Measurements from ENCODE around the gene PAK2. TPM values are rescaled to one million over a fixed set of nuclear protein-coding genes. Genes with fewer than 3 reads are reported as not detected.
"Not testable (repeated sequence)": the region's sequence is repeated elsewhere in the genome, so short reads cannot be mapped to it uniquely, and the experiment has no call there.

Gene PAK2
- total and polyA plus RNA-seq, 4 experiments from 2014 or later: 29.1 to 97.4 (median 59.9) TPM

DNA sequence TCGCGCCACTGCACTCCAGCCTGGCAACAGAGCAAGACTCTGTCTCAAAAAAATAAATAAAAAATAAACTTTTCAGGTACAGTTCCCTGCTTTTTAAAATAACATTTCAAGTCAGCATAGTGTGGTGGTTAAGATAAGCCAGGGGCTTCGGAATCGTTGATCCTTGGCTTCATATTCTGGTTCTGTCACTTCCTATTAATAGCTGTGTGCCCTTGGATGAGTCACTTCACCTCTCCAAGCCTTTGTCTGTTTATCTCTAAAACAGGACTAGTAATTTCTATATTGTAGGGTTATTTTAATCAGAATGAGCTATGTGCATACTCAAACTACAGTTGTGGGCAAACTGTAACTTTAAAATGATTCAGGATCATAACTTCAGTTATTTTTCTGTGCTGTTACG is 74.2 kb downstream of the PAK2 start:
- H3K9me3 Mint-ChIP-seq: no peaks in the 10 kb centered on the region
- peaks cover 28 to 63% of the 10 kb centered on the region in 2 donors for H3K36me3 Mint-ChIP-seq
- no peak for DNase-seq
- H3K4me1 Mint-ChIP-seq: peaks cover 0 to 1% (median 0%) of the 10 kb centered on the region in 4 donors
- H3K9me3 ChIP-seq (ENCODE audit: control insufficient read depth in 1 of 2, low read length in 2 of 2): no peaks in the 10 kb centered on the region
- H3K4me3 ChIP-seq (ENCODE audit: low read length in 2 of 2): no peak overlapping the region
- no peaks in the 10 kb centered on the region for H3K27me3 Mint-ChIP-seq
- H3K4me3 Mint-ChIP-seq: no peak overlapping the region
- peaks cover 38% of the 10 kb centered on the region for H3K36me3 ChIP-seq (ENCODE audit: insufficient read depth, low read length)
- POLR2A ChIA-PET (ENCODE audit: partially characterized antibody): no interaction called here
- H3K27ac ChIP-seq (ENCODE audit: low read depth, low read length): no peak overlapping the region
- intact Hi-C loops (cut with micrococcal nuclease): no loop called here
- no peak overlapping the region for H3K27ac Mint-ChIP-seq
- no peaks in the 10 kb centered on the region for H3K27me3 ChIP-seq (ENCODE audit: insufficient read depth, low read length)
- H3K4me1 ChIP-seq (ENCODE audit: insufficient read depth, low read length): no peaks in the 10 kb centered on the region
- CTCF ChIA-PET (ENCODE audit: partially characterized antibody): interaction anchor here (1.1 kb wide), 1 partner anchor 23 kb away, joined by 3 read pairs; no protein-coding TSS in a partner anchor

DNA sequence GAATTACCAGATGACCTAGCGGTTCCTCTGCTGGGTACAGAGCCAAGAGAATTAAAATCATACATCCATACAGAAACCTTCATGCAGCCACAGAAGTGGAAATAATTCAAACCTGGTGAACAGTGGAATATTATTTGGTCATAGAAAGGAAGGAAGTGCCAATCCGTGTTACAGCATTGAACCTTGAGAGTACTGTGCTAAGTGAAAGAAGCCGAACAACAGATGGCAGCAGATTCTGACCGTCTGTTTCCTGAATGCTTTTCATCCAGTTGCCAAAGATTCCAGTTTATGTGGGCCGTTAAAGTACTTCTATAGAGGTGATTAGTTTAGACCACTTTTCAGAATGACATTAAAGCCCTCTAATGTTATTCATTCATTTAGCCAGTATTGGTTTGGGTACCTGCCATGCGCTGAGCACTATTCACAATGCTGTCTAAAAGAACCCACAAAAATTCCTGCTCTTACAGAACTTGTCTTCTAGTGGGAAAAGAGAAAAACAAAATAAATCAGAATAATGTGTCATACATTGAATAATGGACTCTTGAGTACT is 82.2 kb downstream of the PAK2 start:
- Mint-ChIP-seq H3K9me3 (peaks cover 0 to 2% (median 0%) of the 10 kb centered on the region in 8 donors), H3K27me3 (no peaks in the 10 kb centered on the region), H3K27ac (peak overlapping the region in 1 of 7 donors; percentile 21), H3K4me3 (no peak overlapping the region), H3K36me3 (peaks cover 40 to 70% of the 10 kb centered on the region in 2 donors), H3K4me1 (peaks cover 0 to 2% (median 0%) of the 10 kb centered on the region in 4 donors)
- Histone ChIP-seq H3K9me3 (ENCODE audit: control insufficient read depth in 1 of 2, low read length in 2 of 2) (no peaks in the 10 kb centered on the region), H3K4me1 (ENCODE audit: insufficient read depth, low read length) (no peaks in the 10 kb centered on the region), H3K4me3 (ENCODE audit: low read length in 2 of 2) (no peak overlapping the region), H3K36me3 (ENCODE audit: insufficient read depth, low read length) (peaks cover 64% of the 10 kb centered on the region), H3K27ac (ENCODE audit: low read depth, low read length) (no peak overlapping the region), H3K27me3 (ENCODE audit: insufficient read depth, low read length) (no peaks in the 10 kb centered on the region)
- DNase-seq: no peak
- ChIA-PET POLR2A (ENCODE audit: partially characterized antibody) (no interaction called here), CTCF (ENCODE audit: partially characterized antibody) (interaction anchor here (1.1 kb wide), 1 partner anchor 16 kb away, joined by 3 read pairs; no protein-coding TSS in a partner anchor)
- intact Hi-C loops (cut with micrococcal nuclease): no loop called here

DNA sequence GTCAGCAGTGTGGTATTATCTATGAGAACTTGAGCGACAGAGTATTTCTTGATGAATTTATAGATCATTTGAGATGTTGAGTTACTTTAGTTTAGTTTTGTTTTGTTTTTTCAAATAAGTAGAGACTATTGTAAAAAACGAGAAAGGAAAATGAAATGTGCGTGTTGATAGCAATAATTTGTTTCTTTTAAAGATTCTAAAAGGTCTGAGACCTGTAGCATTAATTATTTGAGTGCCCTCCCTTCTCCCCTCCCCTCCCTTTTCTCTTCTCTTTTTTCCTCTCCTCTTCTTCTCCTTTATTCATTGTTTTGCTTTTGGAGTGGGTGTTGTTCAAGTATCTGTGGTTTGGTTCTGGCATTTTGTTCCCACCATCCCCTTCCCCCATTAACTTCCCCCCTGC is 90.0 kb downstream of the PAK2 start:
- intact Hi-C loops (cut with micrococcal nuclease); CTCF ChIA-PET (ENCODE audit: partially characterized antibody): not testable (repeated sequence)

DNA sequence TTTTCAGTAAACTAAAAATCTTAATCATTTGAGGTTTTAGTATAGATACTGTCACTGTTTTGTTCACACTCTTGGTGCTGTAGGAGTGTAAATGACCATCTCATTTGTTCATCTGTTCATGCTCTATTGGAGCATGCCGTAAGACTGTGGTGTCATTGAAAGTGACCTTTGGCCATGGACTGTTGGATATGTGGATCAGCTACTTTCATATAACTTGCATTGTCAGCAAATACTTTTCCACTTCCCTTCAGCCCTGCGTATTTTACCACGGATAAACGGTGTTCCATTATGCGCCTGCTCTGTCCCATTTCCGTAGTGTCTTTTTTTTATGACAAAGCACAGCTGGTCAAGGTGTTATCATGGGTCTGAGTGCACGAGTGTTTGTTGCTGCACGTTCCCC is 95.4 kb downstream of the PAK2 start:
- Histone ChIP-seq H3K36me3 (ENCODE audit: insufficient read depth, low read length) (peaks cover 10% of the 10 kb centered on the region), H3K9me3 (ENCODE audit: control insufficient read depth in 1 of 2, low read length in 2 of 2) (no peaks in the 10 kb centered on the region), H3K27me3 (ENCODE audit: insufficient read depth, low read length) (no peaks in the 10 kb centered on the region), H3K27ac (ENCODE audit: low read depth, low read length) (no peak overlapping the region), H3K4me1 (ENCODE audit: insufficient read depth, low read length) (no peaks in the 10 kb centered on the region), H3K4me3 (ENCODE audit: low read length in 2 of 2) (no peak overlapping the region)
- Mint-ChIP-seq H3K36me3 (peaks cover 4 to 15% of the 10 kb centered on the region in 2 donors), H3K27ac (no peak overlapping the region), H3K4me3 (no peak overlapping the region), H3K27me3 (no peaks in the 10 kb centered on the region), H3K9me3 (no peaks in the 10 kb centered on the region), H3K4me1 (no peaks in the 10 kb centered on the region)
- CTCF ChIA-PET (ENCODE audit: partially characterized antibody): interaction anchor here (1.4 to 5.7 kb wide), 3 partner anchors 86 to 136 kb away, joined by 3 to 51 read pairs (median 5); partner anchors contain the start of gene NCBP2
- intact Hi-C loops (cut with micrococcal nuclease): no loop called here
- POLR2A ChIA-PET (ENCODE audit: partially characterized antibody): no interaction called here
- no peak for DNase-seq

More for the DNA sequence above, 90.0 kb downstream of the PAK2 start:
- DNase-seq; H3K9me3 ChIP-seq (ENCODE audit: control insufficient read depth in 1 of 2, low read length in 2 of 2); H3K9me3 Mint-ChIP-seq; H3K27me3 Mint-ChIP-seq; H3K27me3 ChIP-seq (ENCODE audit: insufficient read depth, low read length); H3K4me1 ChIP-seq (ENCODE audit: insufficient read depth, low read length); H3K4me1 Mint-ChIP-seq; H3K4me3 ChIP-seq (ENCODE audit: low read length in 2 of 2); H3K27ac Mint-ChIP-seq; POLR2A ChIA-PET (ENCODE audit: partially characterized antibody); H3K4me3 Mint-ChIP-seq; H3K27ac ChIP-seq (ENCODE audit: low read depth, low read length): not testable (repeated sequence)
- H3K36me3 ChIP-seq (ENCODE audit: insufficient read depth, low read length): peaks cover 28% of the 10 kb centered on the region
- peaks cover 9 to 48% of the 10 kb centered on the region in 2 donors for H3K36me3 Mint-ChIP-seq

DNA sequence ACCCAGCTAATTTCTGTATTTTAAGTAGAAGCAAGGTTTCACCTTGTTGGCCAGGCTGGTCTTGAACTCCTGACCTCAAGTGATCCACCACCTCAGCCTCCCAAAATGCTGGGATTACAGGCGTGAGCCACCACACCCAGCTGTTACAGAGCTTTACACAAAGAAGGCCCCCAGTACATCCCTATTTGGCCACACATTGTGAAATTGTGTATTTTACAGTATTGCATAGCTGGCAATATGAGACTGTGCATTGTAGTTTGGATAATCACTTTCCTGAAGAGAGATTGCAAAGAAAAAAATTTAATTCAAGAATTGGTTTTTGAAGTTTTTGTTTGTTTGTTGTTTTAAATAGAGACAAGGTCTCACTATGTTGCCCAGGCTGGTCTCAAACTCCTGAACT is 97.0 kb downstream of the PAK2 start:
- intact Hi-C loops (cut with micrococcal nuclease): loop anchor here (1.0 kb wide), 1 partner anchor 351 kb away; no protein-coding TSS in a partner anchor
- H3K9me3 Mint-ChIP-seq; H3K27me3 Mint-ChIP-seq; H3K4me1 ChIP-seq (ENCODE audit: insufficient read depth, low read length); H3K9me3 ChIP-seq (ENCODE audit: control insufficient read depth in 1 of 2, low read length in 2 of 2); H3K4me1 Mint-ChIP-seq; H3K36me3 Mint-ChIP-seq; H3K4me3 Mint-ChIP-seq; H3K36me3 ChIP-seq (ENCODE audit: insufficient read depth, low read length); DNase-seq; H3K27ac ChIP-seq (ENCODE audit: low read depth, low read length); H3K27me3 ChIP-seq (ENCODE audit: insufficient read depth, low read length); H3K4me3 ChIP-seq (ENCODE audit: low read length in 2 of 2): not testable (repeated sequence)
- CTCF ChIA-PET (ENCODE audit: partially characterized antibody): interaction anchor here (1.2 to 5.7 kb wide), 5 partner anchors 14 to 134 kb away, joined by 3 to 51 read pairs (median 4); partner anchors contain the start of gene NCBP2
- H3K27ac Mint-ChIP-seq: peak overlapping the region in 1 of 7 donors; percentile 29
- POLR2A ChIA-PET (ENCODE audit: partially characterized antibody): interaction anchor here (1.8 kb wide), 1 partner anchor 31 kb away, joined by 5 read pairs; the partner anchor contains the start of gene SENP5

DNA sequence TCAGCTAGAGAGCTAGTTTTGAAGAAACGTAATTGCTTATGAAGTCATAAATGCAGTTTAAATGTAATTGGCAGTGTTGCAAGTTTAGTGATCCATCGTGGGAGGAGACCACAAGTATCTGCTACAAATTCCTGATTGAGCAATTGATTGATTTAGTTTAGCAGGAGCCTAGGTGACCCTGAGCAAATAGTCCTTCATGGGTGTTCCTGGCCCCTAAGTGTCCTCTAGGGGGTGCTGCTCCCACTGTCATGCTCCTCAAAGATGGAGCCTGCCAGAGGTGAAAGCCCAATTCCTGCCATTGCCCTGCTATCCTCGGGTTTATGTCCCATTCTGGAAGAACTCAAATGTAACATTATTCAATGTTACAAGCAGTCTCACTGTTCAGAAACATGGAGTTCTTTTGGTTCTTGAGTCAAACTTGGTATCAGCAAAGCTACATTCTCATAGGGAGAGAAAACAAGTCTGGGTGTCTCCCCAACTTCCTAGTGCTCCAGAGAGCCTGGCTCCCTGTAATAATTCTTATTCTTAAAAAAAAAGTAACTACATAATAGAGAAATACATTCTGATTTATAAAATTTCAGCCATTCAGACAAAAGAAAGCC is 98.3 kb downstream of the PAK2 start:
- intact Hi-C loops (cut with micrococcal nuclease): loop anchor here (1.0 kb wide), 3 partner anchors 104 to 349 kb away; partner anchors contain the start of gene NCBP2
- H3K36me3 Mint-ChIP-seq: no peaks in the 10 kb centered on the region
- no peaks in the 10 kb centered on the region for H3K9me3 ChIP-seq (ENCODE audit: control insufficient read depth in 1 of 2, low read length in 2 of 2)
- ChIA-PET CTCF (ENCODE audit: partially characterized antibody) (interaction anchor here (0.5 to 5.7 kb wide), 19 partner anchors 12 to 364 kb away, joined by 3 to 51 read pairs (median 3); partner anchors contain the start of gene SENP5), POLR2A (ENCODE audit: partially characterized antibody) (interaction anchor here (1.3 to 1.8 kb wide), 3 partner anchors 30 to 132 kb away, joined by 3 to 6 read pairs (median 5); partner anchors contain the start of genes NCBP2 and SENP5)
- no peak overlapping the region for H3K27ac ChIP-seq (ENCODE audit: low read depth, low read length)
- H3K4me1 Mint-ChIP-seq: no peaks in the 10 kb centered on the region
- no peaks in the 10 kb centered on the region for H3K4me1 ChIP-seq (ENCODE audit: insufficient read depth, low read length)
- no peak overlapping the region for H3K4me3 Mint-ChIP-seq
- peak overlapping the region in 2 of 7 donors; percentile 22 to 27 for H3K27ac Mint-ChIP-seq
- peak; percentile 67 to 73 (median 70) for DNase-seq
- H3K9me3 Mint-ChIP-seq: no peaks in the 10 kb centered on the region
- no peaks in the 10 kb centered on the region for H3K27me3 ChIP-seq (ENCODE audit: insufficient read depth, low read length)
- H3K27me3 Mint-ChIP-seq: peaks cover 0 to 1% of the 10 kb centered on the region in 2 donors
- H3K36me3 ChIP-seq (ENCODE audit: insufficient read depth, low read length): peaks cover under 1% of the 10 kb centered on the region
- H3K4me3 ChIP-seq (ENCODE audit: low read length in 2 of 2): no peak overlapping the region

DNA sequence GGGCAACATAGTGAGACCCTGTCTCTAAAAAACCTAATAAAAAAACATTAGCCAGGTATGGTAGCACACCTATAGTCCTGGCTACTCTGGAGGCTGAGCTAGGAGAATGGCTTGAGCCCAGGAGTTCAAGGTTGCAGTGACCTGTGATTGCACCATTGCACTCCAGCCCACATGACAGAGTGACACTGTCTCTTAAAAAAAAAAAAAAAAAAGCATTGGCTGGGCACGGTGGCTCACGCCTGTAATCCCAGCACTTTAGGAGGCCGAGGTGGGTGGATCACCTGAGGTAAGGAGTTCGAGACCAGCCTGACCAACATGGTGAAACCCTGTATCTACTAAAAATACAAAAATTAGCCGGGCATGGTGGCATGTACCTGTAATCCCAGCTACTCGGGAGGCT is 99.7 kb downstream of the PAK2 start:
- H3K27ac Mint-ChIP-seq; H3K36me3 Mint-ChIP-seq; H3K27me3 ChIP-seq (ENCODE audit: insufficient read depth, low read length); H3K4me1 ChIP-seq (ENCODE audit: insufficient read depth, low read length); H3K4me3 Mint-ChIP-seq; H3K27ac ChIP-seq (ENCODE audit: low read depth, low read length); H3K36me3 ChIP-seq (ENCODE audit: insufficient read depth, low read length); intact Hi-C loops (cut with micrococcal nuclease); H3K9me3 ChIP-seq (ENCODE audit: control insufficient read depth in 1 of 2, low read length in 2 of 2); DNase-seq; H3K27me3 Mint-ChIP-seq; H3K9me3 Mint-ChIP-seq; H3K4me3 ChIP-seq (ENCODE audit: low read length in 2 of 2); H3K4me1 Mint-ChIP-seq: not testable (repeated sequence)
- ChIA-PET CTCF (ENCODE audit: partially characterized antibody) (interaction anchor here (0.7 to 5.7 kb wide), 2 partner anchors 116 to 132 kb away, joined by 4 to 51 read pairs; no protein-coding TSS in a partner anchor), POLR2A (ENCODE audit: partially characterized antibody) (interaction anchor here (1.1 kb wide), 1 partner anchor 28 kb away, joined by 3 read pairs; the partner anchor contains the start of gene SENP5)
